ENCODE results near the gene NGEF.

NGEF gene

GRCh38 chr2:233059547-233059796 is 46.4 kb upstream of the NGEF start:
- TF ChIP-seq, protein P1, sequence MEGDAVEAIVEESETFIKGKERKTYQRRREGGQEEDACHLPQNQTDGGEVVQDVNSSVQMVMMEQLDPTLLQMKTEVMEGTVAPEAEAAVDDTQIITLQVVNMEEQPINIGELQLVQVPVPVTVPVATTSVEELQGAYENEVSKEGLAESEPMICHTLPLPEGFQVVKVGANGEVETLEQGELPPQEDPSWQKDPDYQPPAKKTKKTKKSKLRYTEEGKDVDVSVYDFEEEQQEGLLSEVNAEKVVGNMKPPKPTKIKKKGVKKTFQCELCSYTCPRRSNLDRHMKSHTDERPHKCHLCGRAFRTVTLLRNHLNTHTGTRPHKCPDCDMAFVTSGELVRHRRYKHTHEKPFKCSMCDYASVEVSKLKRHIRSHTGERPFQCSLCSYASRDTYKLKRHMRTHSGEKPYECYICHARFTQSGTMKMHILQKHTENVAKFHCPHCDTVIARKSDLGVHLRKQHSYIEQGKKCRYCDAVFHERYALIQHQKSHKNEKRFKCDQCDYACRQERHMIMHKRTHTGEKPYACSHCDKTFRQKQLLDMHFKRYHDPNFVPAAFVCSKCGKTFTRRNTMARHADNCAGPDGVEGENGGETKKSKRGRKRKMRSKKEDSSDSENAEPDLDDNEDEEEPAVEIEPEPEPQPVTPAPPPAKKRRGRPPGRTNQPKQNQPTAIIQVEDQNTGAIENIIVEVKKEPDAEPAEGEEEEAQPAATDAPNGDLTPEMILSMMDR (IDR thresholded peaks at IDR 0.05), result no peak

GRCh38 chr2:233058717-233059546 is 45.9 kb upstream of the NGEF start:
- TF ChIP-seq, protein P1 (IDR thresholded peaks at IDR 0.05), result no peak

DNA sequence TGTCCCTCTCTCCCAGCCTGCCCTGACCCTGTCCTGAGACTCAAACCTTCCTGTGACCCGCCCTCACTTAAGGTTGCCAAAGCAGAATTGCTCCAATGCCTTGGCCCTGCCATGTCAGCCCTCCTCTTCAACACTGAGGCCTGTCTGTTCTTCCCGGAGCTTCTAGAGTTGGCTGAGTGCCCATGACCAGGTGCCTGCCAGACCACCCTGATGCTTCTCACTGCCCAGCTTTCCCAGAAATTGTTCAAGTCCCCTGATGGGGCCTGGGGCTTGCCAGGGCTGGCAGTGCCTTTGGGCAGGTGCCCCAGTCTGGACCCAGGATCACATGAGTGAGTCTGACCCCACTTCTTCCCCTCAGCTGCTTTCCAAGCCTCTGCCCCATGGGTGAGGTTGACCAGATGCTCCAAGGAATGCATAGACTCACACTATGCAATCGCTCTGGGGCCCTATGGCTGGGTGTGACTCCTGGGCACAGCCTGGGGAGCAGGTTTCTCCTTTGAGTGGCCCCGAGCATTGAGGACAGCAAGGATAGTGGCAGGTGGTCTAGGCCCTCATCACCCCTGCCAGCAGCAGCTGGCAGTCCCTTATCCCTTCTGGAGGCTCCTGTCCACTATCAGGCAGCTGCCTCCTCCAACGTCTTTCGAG is 44.0 kb upstream of the NGEF start:
- TF ChIP-seq, protein P1 (IDR thresholded peaks at IDR 0.05), result no peak

- TF ChIP-seq, protein P1 (IDR thresholded peaks at IDR 0.05), result no peak
Observed at GRCh38 chr2:233055362-233055761, 42.3 kb upstream of the NGEF start.

GRCh38 chr2:233053928-233054784 is 41.1 kb upstream of the NGEF start:
- TF ChIP-seq, protein P1 (IDR thresholded peaks at IDR 0.05), result peak; percentile 95

GRCh38 chr2:233051241-233052149 is 38.4 kb upstream of the NGEF start:
- TF ChIP-seq, protein P1 (IDR thresholded peaks at IDR 0.05), result no peak

Data from LNCAP (cell line).